ENCODE data around the gene HSD17B1.
"Not testable (repeated sequence)": the region's sequence is repeated elsewhere in the genome, so short reads cannot be mapped to it uniquely, and the experiment has no call there.

Gene HSD17B1, protein sequence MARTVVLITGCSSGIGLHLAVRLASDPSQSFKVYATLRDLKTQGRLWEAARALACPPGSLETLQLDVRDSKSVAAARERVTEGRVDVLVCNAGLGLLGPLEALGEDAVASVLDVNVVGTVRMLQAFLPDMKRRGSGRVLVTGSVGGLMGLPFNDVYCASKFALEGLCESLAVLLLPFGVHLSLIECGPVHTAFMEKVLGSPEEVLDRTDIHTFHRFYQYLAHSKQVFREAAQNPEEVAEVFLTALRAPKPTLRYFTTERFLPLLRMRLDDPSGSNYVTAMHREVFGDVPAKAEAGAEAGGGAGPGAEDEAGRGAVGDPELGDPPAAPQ

DNA sequence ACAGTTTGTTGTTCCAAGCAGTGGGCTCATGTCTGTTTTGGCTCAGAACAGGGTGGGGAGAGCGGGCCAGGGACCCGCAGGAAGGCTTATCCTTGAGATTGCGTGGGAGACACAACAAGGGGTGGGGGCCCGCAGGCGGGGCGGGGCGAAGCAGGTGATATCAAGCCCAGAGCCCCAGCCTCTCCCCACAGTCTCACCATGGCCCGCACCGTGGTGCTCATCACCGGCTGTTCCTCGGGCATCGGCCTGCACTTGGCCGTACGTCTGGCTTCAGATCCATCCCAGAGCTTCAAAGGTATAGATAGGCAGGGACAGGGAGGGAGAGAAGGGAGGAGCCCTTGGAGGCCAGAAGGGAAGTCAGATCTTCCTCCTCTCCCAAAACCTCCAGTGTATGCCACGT lies at the start of gene HSD17B1:
HSD17B1 (plus strand) TSS at position 188 of the 400 bp plus-strand sequence; CDS start at position 199, 11 bp downstream.
- CTCF ChIA-PET; DNase-seq (ENCODE audit: extremely low spot score); POLR2A ChIA-PET: not testable (repeated sequence)

DNA sequence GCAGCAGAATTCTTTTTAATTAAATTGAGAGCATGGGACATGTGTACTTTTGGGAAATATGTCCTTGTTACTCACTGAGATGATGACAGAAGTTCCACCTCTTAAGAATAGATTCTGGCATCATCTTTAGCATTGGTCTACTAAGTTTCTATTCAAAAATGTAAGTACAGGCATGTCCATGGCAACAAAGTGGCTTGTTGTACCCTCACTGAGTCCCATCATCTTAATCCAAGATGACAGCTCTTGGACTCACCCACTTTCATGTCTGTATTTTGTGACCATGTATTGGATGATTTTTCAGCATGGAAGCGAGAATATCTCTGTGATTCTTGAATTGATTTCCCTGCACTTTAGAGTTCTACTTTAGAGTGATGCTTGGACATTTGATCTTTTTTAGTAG lies 49.8 kb upstream of the HSD17B1 start:
- POLR2A ChIA-PET: interaction anchor here (0.6 kb wide), 1 partner anchor 96 kb away, joined by 6 read pairs; no protein-coding TSS in a partner anchor
- TF ChIP-seq, protein P1, sequence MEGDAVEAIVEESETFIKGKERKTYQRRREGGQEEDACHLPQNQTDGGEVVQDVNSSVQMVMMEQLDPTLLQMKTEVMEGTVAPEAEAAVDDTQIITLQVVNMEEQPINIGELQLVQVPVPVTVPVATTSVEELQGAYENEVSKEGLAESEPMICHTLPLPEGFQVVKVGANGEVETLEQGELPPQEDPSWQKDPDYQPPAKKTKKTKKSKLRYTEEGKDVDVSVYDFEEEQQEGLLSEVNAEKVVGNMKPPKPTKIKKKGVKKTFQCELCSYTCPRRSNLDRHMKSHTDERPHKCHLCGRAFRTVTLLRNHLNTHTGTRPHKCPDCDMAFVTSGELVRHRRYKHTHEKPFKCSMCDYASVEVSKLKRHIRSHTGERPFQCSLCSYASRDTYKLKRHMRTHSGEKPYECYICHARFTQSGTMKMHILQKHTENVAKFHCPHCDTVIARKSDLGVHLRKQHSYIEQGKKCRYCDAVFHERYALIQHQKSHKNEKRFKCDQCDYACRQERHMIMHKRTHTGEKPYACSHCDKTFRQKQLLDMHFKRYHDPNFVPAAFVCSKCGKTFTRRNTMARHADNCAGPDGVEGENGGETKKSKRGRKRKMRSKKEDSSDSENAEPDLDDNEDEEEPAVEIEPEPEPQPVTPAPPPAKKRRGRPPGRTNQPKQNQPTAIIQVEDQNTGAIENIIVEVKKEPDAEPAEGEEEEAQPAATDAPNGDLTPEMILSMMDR (IDR thresholded peaks at IDR 0.05; ENCODE audit: control extremely low read depth, extremely low read depth, low read depth, missing control alignments): no peak
- CTCF ChIA-PET: interaction anchor here (2.0 kb wide), 1 partner anchor 9 kb away, joined by 6 read pairs; no protein-coding TSS in a partner anchor
- DNase-seq (ENCODE audit: extremely low spot score): no peak

DNA sequence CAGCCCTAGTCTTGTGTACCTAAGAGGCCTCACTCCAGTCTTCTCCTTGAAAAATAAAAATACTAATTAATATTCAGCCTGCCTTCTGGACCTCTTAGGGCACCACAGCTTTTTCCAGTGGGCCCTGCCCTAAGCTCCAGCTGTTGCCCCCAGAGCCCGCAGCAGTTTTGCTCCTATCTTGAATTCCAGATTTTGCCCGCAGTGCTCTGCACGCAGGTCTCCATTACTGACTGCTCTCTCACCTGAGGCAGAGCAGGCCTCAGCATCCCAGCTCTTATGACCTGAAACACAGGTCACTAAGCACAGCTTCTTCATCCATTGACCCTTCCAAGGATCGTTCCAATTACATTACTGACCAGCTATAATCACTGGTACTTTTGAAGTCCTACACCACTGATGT lies 45.1 kb upstream of the HSD17B1 start:
- no peak for DNase-seq (ENCODE audit: extremely low spot score)
- ChIA-PET CTCF (interaction anchor here (1.4 to 3.4 kb wide), 5 partner anchors 11 to 56 kb away, joined by 3 to 29 read pairs (median 4); no protein-coding TSS in a partner anchor), POLR2A (interaction anchor here (0.5 kb wide), 1 partner anchor 23 kb away, joined by 4 read pairs; no protein-coding TSS in a partner anchor)
- TF ChIP-seq, protein P1 (IDR thresholded peaks at IDR 0.05; ENCODE audit: control extremely low read depth, extremely low read depth, low read depth, missing control alignments): no peak

DNA sequence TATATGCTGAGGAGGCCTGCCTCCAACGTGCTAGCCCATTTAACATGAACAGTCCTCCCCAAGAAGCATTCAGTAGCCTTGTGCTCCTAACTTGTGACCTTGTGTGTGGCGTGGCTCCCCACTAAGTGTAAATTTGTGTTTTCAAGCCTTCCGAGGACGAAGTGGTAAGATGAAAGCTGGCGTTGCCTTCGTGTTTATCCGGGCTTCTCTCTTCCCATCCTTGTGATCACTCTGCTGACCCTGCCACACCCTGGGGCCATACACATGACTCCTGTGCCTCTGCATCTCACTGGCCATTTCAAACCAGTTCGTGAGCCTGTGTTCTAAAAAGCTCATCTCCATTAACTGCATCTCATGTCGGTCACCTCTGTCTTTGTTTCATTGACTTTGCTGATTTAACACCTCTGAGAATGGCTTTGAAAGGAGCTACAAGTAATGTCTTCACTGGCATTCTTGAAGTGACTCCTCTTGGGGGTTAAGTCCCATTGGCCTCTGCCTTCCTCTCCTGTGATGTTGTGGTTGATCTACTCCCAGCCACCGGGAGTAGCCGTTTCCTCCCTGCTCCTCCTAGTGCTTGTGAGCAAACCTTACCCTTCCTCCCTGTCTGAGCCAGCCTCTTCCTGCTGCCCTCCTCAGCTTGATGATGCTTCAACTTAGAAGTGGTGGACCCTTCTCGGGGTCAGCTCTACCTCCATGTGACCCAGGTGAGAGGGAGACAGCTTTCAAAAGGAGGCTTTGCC lies 44.1 kb upstream of the HSD17B1 start:
- DNase-seq (ENCODE audit: extremely low spot score): no peak
- TF ChIP-seq, protein P1 (IDR thresholded peaks at IDR 0.05; ENCODE audit: control extremely low read depth, extremely low read depth, low read depth, missing control alignments): no peak
- ChIA-PET CTCF (interaction anchor here (0.6 to 3.4 kb wide), 7 partner anchors 10 to 40 kb away, joined by 3 to 29 read pairs (median 4); no protein-coding TSS in a partner anchor), POLR2A (interaction anchor here (0.6 kb wide), 1 partner anchor 36 kb away, joined by 3 read pairs; no protein-coding TSS in a partner anchor)

DNA sequence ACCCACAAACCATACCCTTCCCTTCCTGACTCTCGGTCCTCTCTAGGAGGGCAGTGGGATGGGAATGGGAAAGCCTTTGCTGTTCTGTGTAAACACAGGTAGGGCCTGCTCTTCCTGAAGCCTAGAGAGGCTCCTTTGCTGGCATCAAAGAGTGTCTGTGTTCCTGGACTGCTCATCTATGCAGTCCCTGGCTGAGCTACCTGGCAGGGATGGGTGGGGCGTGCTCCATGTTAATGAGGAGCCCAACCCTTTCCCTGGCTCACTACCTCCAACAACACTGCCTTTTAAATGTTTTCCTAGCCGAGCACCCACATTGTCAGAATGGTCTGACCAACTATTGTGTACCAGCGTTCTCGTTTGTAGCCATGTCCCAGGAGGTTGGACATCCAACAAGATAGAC lies 43.3 kb upstream of the HSD17B1 start:
- DNase-seq (ENCODE audit: extremely low spot score): no peak
- TF ChIP-seq, protein P1 (IDR thresholded peaks at IDR 0.05; ENCODE audit: control extremely low read depth, extremely low read depth, low read depth, missing control alignments): no peak
- CTCF ChIA-PET: interaction anchor here (1.1 to 2.7 kb wide), 3 partner anchors 9 to 18 kb away, joined by 3 to 8 read pairs (median 4); no protein-coding TSS in a partner anchor
- POLR2A ChIA-PET: interaction anchor here (0.6 kb wide), 1 partner anchor 21 kb away, joined by 7 read pairs; no protein-coding TSS in a partner anchor

DNA sequence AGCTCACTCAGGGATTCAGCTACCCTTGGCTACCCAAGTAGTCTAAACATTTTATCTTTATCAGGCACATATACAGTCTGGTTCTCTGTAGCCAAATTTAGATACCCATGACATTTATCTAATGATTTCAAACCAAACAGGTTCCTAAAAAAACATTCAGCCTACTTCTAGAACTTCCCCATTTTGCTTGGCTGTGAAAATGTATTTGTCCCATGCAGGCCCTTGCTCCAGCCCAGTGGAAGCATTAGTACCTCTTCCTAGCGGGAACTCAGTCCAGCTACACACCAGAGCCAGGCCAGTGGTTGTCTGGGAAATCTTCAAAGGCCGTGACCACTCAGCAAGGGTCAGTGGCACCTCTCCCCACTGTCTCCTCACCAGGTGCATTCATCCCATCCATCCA lies 42.9 kb upstream of the HSD17B1 start:
- DNase-seq (ENCODE audit: extremely low spot score): no peak
- POLR2A ChIA-PET: interaction anchor here (0.6 kb wide), 1 partner anchor 20 kb away, joined by 7 read pairs; no protein-coding TSS in a partner anchor
- CTCF ChIA-PET: interaction anchor here (1.1 to 2.7 kb wide), 3 partner anchors 9 to 17 kb away, joined by 3 to 8 read pairs (median 4); no protein-coding TSS in a partner anchor

More for the DNA sequence above, 42.9 kb upstream of the HSD17B1 start:
- TF ChIP-seq, protein P1 (IDR thresholded peaks at IDR 0.05; ENCODE audit: control extremely low read depth, extremely low read depth, low read depth, missing control alignments): no peak

Measured in GM10248 (cell line).